GM23248 (cell line): ENCODE measurements around the gene SPRR2F.

Experiments used
- EZH2 ChIP-seq: fragments of 200-600 bp; sonication (generic); IDR thresholded peaks from 2 replicates; pipeline ENCODE4 v1.6.1; 2018; ENCODE audit warnings: antibody characterized with exemption, mild to moderate bottlenecking; ENCODE audit not compliant: insufficient read depth, poor library complexity, severe bottlenecking
- EZH2phosphoT487 ChIP-seq: fragments of 200-600 bp; sonication (generic); IDR thresholded peaks from 2 replicates; pipeline ENCODE4 v1.6.1; 2018; ENCODE audit warnings: antibody characterized with exemption, moderate library complexity, mild to moderate bottlenecking, low read depth; ENCODE audit not compliant: insufficient read depth

DNA sequence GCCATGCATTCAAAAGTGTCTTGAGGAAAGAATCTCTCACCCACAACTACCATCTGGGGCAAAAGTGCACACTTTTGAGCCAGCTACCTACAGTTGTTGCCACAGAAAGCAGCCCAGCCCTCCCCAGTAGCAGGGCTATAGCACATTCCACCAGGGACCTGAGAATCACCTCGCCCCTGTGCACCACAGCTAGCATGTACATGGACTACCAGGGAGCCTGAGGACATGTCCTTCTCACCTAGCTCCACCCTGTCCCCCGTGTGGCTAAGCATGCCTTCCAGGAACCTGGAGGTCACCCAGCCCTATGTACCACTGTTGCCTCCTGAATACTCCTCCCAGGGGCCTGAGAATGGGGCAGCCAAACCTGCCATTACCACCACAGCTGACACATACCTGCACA, 20.4 kb upstream of the SPRR2F start:
- TF ChIP-seq EZH2 (no peak), EZH2phosphoT487 (no peak)
